Measurements from ENCODE around the gene SSX3.

GRCh38 chrX:48357681-48358080 lies 1.2 kb upstream of the SSX3 start:
- TF ChIP-seq ZNF768 (tag by site-specific recombination; IDR thresholded peaks at IDR 0.05) (no peak), REST (tag by site-specific recombination; IDR thresholded peaks at IDR 0.05) (no peak), ATF2 (tag by site-specific recombination; IDR thresholded peaks at IDR 0.05; ENCODE audit: low read depth) (no peak), CTCF (tag by site-specific recombination; IDR thresholded peaks at IDR 0.05) (no peak)

All from HEK293 (cell line).